A549 (cell line): ENCODE measurements around the gene PDXK. TPM values are rescaled to one million over a fixed set of nuclear protein-coding genes. Genes with fewer than 3 reads are reported as not detected.

Source experiments
- ATAC-seq, 2 experiments: fragments of 200-7000 bp in 1 of 2; fragments of >200 bp in 1 of 2; cut with Nextera tagmentation in 1 of 2; cut with Tn5 transposase in 1 of 2; 3 replicates each; pipeline versions ENCODE4 v1.8.0 to v1.9.1; 2018 to 2020; ENCODE audit warnings: mild to moderate bottlenecking in 1 of 2, moderate library complexity in 1 of 2
- CTCF ChIA-PET: fragments of 300-600 bp; sonication (Branson Sonifier 250); formaldehyde crosslinking; extraction: SDS; loops from one replicate; lab custom pipeline; 2021; ENCODE audit warnings: antibody characterized with exemption, inconsistent platforms; lab: Yijun Ruan, JAX
- POLR2A ChIA-PET: fragments of 350-600 bp; formaldehyde crosslinking; extraction: SDS; loops from one replicate; lab custom pipeline; 2021; ENCODE audit warnings: antibody characterized with exemption, inconsistent platforms; lab: Yijun Ruan, JAX
- DNase-seq, 2 experiments: peaks; one replicate each; pipeline versions ENCODE4 v3.0.0 to v3.0.0-alpha.2; 2011 to 2016; ENCODE audit warnings: low read depth in 1 of 2, low spot score in 1 of 2
- FAIRE-seq: peaks from 2 replicates; lab custom pipeline; 2011; peaks lifted over from hg19 to GRCh38; lab: Jason Lieb, UNC
- H3K27ac ChIP-seq, 2 experiments: fragments of >200 bp; sonication (Bioruptor Twin); formaldehyde crosslinking; 3 replicates each; pipeline ENCODE4 v1.5.1; 2016 to 2017
- H3K4me1 ChIP-seq: fragments of >200 bp; sonication (Bioruptor Twin); formaldehyde crosslinking; 3 replicates; pipeline ENCODE4 v1.6.1; 2016
- H3K4me2 ChIP-seq: fragments of >200 bp; sonication (Bioruptor Twin); formaldehyde crosslinking; 3 replicates; pipeline ENCODE4 v1.6.1; 2016
- H3K4me3 ChIP-seq: fragments of >200 bp; sonication (Bioruptor Twin); formaldehyde crosslinking; 3 replicates; pipeline ENCODE4 v1.5.1; 2016
- H3K9me3 ChIP-seq: fragments of >200 bp; sonication (Bioruptor Twin); formaldehyde crosslinking; 3 replicates; pipeline ENCODE4 v1.6.1; 2016
- ATOH8 ChIP-seq: fragments of 250-450 bp; sonication (Bioruptor Pico); IDR thresholded peaks from 2 replicates; pipeline ENCODE4 v1.5.0; 2020; ENCODE audit warnings: low read depth, mild to moderate bottlenecking, moderate library complexity
- CBX8 ChIP-seq: fragments of 200-600 bp; sonication (generic); IDR thresholded peaks from 2 replicates; pipeline ENCODE4 v1.6.1; 2016
- E2F6 ChIP-seq: IDR thresholded peaks from 2 replicates; pipeline ENCODE4 v1.6.1; 2012; ENCODE audit warnings: low read depth, borderline replicate concordance
- FOSL2 ChIP-seq, 2 experiments: fragments of 450-650 bp in 1 of 2; fragments of >200 bp in 1 of 2; sonication (Bioruptor Twin) in 1 of 2; formaldehyde crosslinking; IDR thresholded peaks; 2 replicates each; pipeline versions ENCODE4 v1.5.0 to v1.6.1; 2016 to 2020; ENCODE audit warnings: mild to moderate bottlenecking in 1 of 2, moderate library complexity in 1 of 2
- GATA3 ChIP-seq: IDR thresholded peaks from 2 replicates; pipeline ENCODE4 v1.6.1; 2012; ENCODE audit warnings: borderline replicate concordance
- PBX3 ChIP-seq: IDR thresholded peaks from 2 replicates; pipeline ENCODE4 v1.6.1; 2012
- POLR2AphosphoS2 ChIP-seq: conservative IDR thresholded peaks from 2 replicates; pipeline ENCODE4 v1.6.1; 2012; ENCODE audit warnings: low read length, improper control_type of control experiment, inconsistent platforms
- RNF2 ChIP-seq: fragments of 200-600 bp; sonication (generic); IDR thresholded peaks from 2 replicates; pipeline ENCODE4 v1.6.1; 2016; ENCODE audit warnings: low read depth, mild to moderate bottlenecking, antibody characterized with exemption, moderate library complexity, borderline replicate concordance
- SMC3 ChIP-seq: fragments of >200 bp; sonication (Bioruptor Twin); formaldehyde crosslinking; IDR thresholded peaks from 3 replicates; pipeline ENCODE4 v1.6.1; 2018; ENCODE audit warnings: inconsistent platforms
- SREBF2 ChIP-seq: fragments of 450-650 bp; IDR thresholded peaks from 2 replicates; pipeline ENCODE4 v1.6.1; 2014; ENCODE audit warnings: mild to moderate bottlenecking, moderate library complexity
- ZC3H11A ChIP-seq: fragments of 450-650 bp; IDR thresholded peaks from 2 replicates; pipeline ENCODE4 v1.6.1; 2014; ENCODE audit warnings: antibody characterized with exemption, mild to moderate bottlenecking
- WGBS: methylation state at CpG from one replicate; pipeline ENCODE4 v1.1.6; 2017; ENCODE audit errors: missing lambda C conversion rate; 5-methylcytosine and 5-hydroxymethylcytosine counted together
- polyA plus RNA-seq, 4 experiments: library from polyadenylated mRNA; depleted of rRNA in 3 of 4; stranded (reverse); fragments of >200 nt; fragmentation: RNase III in 1 of 4; extraction: RNeasy Plus Mini Kit Qiagen cat#74134 plus additional on column Dnase treatment in 1 of 4; gene quantifications; 2 replicates in 3 of 4; 3 replicates in 1 of 4; pipeline ENCODE4 v1.2.3, GENCODE V29; 2011 to 2017

The PDXK gene
- polyA plus RNA-seq, 2 of the 4 experiments (the other 2 are of a cell fraction), result 220 to 292 TPM

GRCh38 chr21:43716376-43717165 is 2.4 kb upstream of the PDXK start:
- ChIA-PET POLR2A (interaction anchor here (0.6 kb wide), 1 partner anchor 9 kb away, joined by 4 read pairs; no protein-coding TSS in a partner anchor), CTCF (interaction anchor here (1.3 to 1.4 kb wide), 2 partner anchors 9 to 12 kb away, joined by 3 to 6 read pairs; no protein-coding TSS in a partner anchor)
- FAIRE-seq (no peak), ATAC-seq (no peak), DNase-seq (no peak)
- peak overlapping the region; percentile 100 for H3K27ac ChIP-seq
- WGBS, result 84% methylated on average over 12 of the region's 12 CpGs
- no peak overlapping the region for H3K4me3 ChIP-seq
- peaks cover 44% of the 10 kb centered on the region for H3K4me1 ChIP-seq
- H3K9me3 ChIP-seq, result no peaks in the 10 kb centered on the region
- TF ChIP-seq POLR2AphosphoS2, result no peak
- TF ChIP-seq FOSL2 (IDR thresholded peaks at IDR 0.05), result no peak
- TF ChIP-seq FOSL2 (CRISPR knock-in tag; IDR thresholded peaks at IDR 0.05), result 0 out of 2 replicates have a peak, but pooled peaks have one; percentile 5
- TF ChIP-seq, all 56 proteins: peak for 1
- H3K4me2 ChIP-seq, result no peak overlapping the region

- CTCF ChIA-PET, result interaction anchor here (1.3 to 1.4 kb wide), 3 partner anchors 8 to 12 kb away, joined by 3 to 6 read pairs (median 3); no protein-coding TSS in a partner anchor
- no peak for TF ChIP-seq RNF2
- no peak for TF ChIP-seq ATOH8 (CRISPR knock-in tag)
- no peak for TF ChIP-seq PBX3
- no peak for TF ChIP-seq ZC3H11A
- TF ChIP-seq CBX8, result no peak
- no peak for TF ChIP-seq SMC3
- TF ChIP-seq E2F6, result no peak
- TF ChIP-seq GATA3, result no peak
- TF ChIP-seq, all 56 proteins: peak for 0
- no peak overlapping the region for H3K4me3 ChIP-seq
- POLR2A ChIA-PET, result interaction anchor here (0.6 kb wide), 1 partner anchor 8 kb away, joined by 4 read pairs; no protein-coding TSS in a partner anchor
- FAIRE-seq (no peak), DNase-seq (no peak), ATAC-seq (no peak)
- H3K4me2 ChIP-seq, result no peak overlapping the region
- H3K4me1 ChIP-seq, result peaks cover 52% of the 10 kb centered on the region
- 96% methylated on average over 13 of the region's 13 CpGs for WGBS
- H3K9me3 ChIP-seq, result no peaks in the 10 kb centered on the region
- peak overlapping the region; percentile 100 for H3K27ac ChIP-seq
Observed at GRCh38 chr21:43717166-43717853, 1.6 kb upstream of the PDXK start.

- DNase-seq, result no peak
- ChIA-PET CTCF (interaction anchor here (1.0 to 1.3 kb wide), 2 partner anchors 9 to 11 kb away, joined by 3 to 4 read pairs; no protein-coding TSS in a partner anchor), POLR2A (no interaction called here)
- no peak for TF ChIP-seq SREBF2
- TF ChIP-seq E2F6, result peak; percentile 27; the same call in 1 of the 2 replicates
- TF ChIP-seq, all 56 proteins: peak for 1
- Histone ChIP-seq H3K4me2 (peak overlapping the region; percentile 89), H3K4me1 (peaks cover 54% of the 10 kb centered on the region), H3K27ac (peak overlapping the region; percentile 100), H3K4me3 (peak overlapping the region; percentile 97), H3K9me3 (no peaks in the 10 kb centered on the region)
- WGBS, result 94% methylated on average over 8 of the region's 70 CpGs
- ATAC-seq (peak in 1 of 2 experiments; percentile 3; a peak in 1 of 6 replicates), FAIRE-seq (no peak)
Observed at GRCh38 chr21:43717967-43718871, 710 bp upstream of the PDXK start.
